Gastroesophageal sphincter (tissue), 3 donors: ENCODE results near the gene PDK3.

Source experiments
- CTCF ChIP-seq, 4 experiments: fragments of 200-600 bp in 2 of 4; fragments of 450-650 bp in 2 of 4; sonication (generic) in 1 of 4; IDR thresholded peaks; one replicate each; pipeline ENCODE4 v1.5.1; 2017 to 2019; ENCODE audit warnings: antibody characterized with exemption in 4 of 4, mild to moderate bottlenecking in 2 of 4, moderate library complexity in 2 of 4
- EP300 ChIP-seq: sonication (generic); formaldehyde crosslinking; IDR thresholded peaks from one replicate; pipeline ENCODE4 v1.6.1; 2017; ENCODE audit warnings: antibody characterized with exemption, mild to moderate bottlenecking
- POLR2A ChIP-seq, 2 donors: fragments of 450-650 bp; IDR thresholded peaks; one replicate each; pipeline ENCODE4 v1.6.1; 2017; ENCODE audit warnings: antibody characterized with exemption in 2 of 2, mild to moderate bottlenecking in 2 of 2, moderate library complexity in 1 of 2
- POLR2AphosphoS5 ChIP-seq: sonication (generic); formaldehyde crosslinking; IDR thresholded peaks from one replicate; pipeline ENCODE4 v1.6.1; 2017; ENCODE audit warnings: antibody characterized with exemption

- no peak for TF ChIP-seq CTCF (IDR thresholded peaks at IDR 0.05)
- TF ChIP-seq EP300 = no peak
- TF ChIP-seq POLR2A (IDR thresholded peaks at IDR 0.05) = no peak
- TF ChIP-seq POLR2AphosphoS5 = no peak
These were observed 60.4 kb downstream of the PDK3 start for GRCh38 chrX:24525455-24525854.
